ENCODE results near the gene SPRY1.

SPRY1 gene

DNA sequence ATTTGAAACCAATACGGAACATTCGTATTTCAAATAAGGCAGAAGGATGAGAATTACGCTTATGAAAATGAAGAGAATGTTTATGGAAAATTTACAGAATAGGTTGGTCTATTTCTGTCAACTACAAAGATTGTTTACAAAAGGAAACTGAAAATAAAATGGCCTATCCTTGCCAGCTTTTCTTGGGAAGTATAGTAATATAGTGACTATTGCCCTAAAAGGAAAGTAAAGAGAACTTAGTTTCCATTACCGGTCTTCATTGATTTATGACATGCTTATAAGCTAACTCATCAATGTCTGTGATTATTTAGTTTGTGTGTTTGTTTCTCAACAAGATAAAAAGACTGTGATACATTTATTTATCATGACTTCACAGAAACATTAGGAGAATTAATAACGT is 2.9 kb upstream of the SPRY1 start:
- DNase-seq, result no peak
- TF ChIP-seq CTCF (IDR thresholded peaks at IDR 0.05; ENCODE audit: borderline replicate concordance, extremely low read depth, low read length, poor library complexity, severe bottlenecking), result no peak
- TF ChIP-seq EZH2 (IDR thresholded peaks at IDR 0.05; ENCODE audit: borderline replicate concordance, low read depth, low read length, severe bottlenecking), result no peak

GRCh38 chr4:123397144-123398065 is 810 bp downstream of the SPRY1 start:
- Histone ChIP-seq H3K4me2 (ENCODE audit: insufficient read depth, low read length) (peak overlapping the region; percentile 96), H3K36me3 (ENCODE audit: insufficient read depth, low read length) (no peaks in the 10 kb centered on the region), H4K20me1 (ENCODE audit: insufficient read depth, low read length) (peaks cover 12% of the 10 kb centered on the region; the same call in 1 of the 2 replicates), H2AFZ (ENCODE audit: low read depth, low read length) (peak overlapping the region; percentile 51), H3K4me1 (ENCODE audit: insufficient read depth, low read length) (peaks cover 39% of the 10 kb centered on the region), H3K27ac (ENCODE audit: low read length) (no peak overlapping the region), H3K4me3 (ENCODE audit: low read depth in 1 of 2, low read length in 2 of 2) (peak overlapping the region; percentile 5 to 59; a peak in 3 of 4 replicates), H3K9me3 (ENCODE audit: insufficient read depth, low read length, severe bottlenecking) (no peaks in the 10 kb centered on the region), H3K9ac (ENCODE audit: low read depth, low read length) (peak overlapping the region; percentile 37; the same call in 1 of the 2 replicates), H3K27me3 (ENCODE audit: insufficient read depth, low read length, poor library complexity) (peaks cover 68% of the 10 kb centered on the region), H3K79me2 (ENCODE audit: insufficient read depth, low read length) (no peaks in the 10 kb centered on the region)
- DNase-seq (peak; percentile 44), ATAC-seq (ENCODE audit: insufficient read depth, low read depth) (peak; percentile 25)
- no peak for TF ChIP-seq CTCF (IDR thresholded peaks at IDR 0.05; ENCODE audit: borderline replicate concordance, extremely low read depth, low read length, poor library complexity, severe bottlenecking)
- peak; percentile 94 for TF ChIP-seq EZH2 (IDR thresholded peaks at IDR 0.05; ENCODE audit: borderline replicate concordance, low read depth, low read length, severe bottlenecking)

More for the DNA sequence above, 2.9 kb upstream of the SPRY1 start:
- H3K27me3 ChIP-seq (ENCODE audit: insufficient read depth, low read length, poor library complexity), result peaks cover 31% of the 10 kb centered on the region
- peaks cover 12% of the 10 kb centered on the region; the same call in 1 of the 2 replicates for H4K20me1 ChIP-seq (ENCODE audit: insufficient read depth, low read length)
- H3K9me3 ChIP-seq (ENCODE audit: insufficient read depth, low read length, severe bottlenecking), result no peaks in the 10 kb centered on the region
- no peak overlapping the region for H3K9ac ChIP-seq (ENCODE audit: low read depth, low read length)
- ATAC-seq (ENCODE audit: insufficient read depth, low read depth), result no peak
- H2AFZ ChIP-seq (ENCODE audit: low read depth, low read length), result no peak overlapping the region
- no peak overlapping the region for H3K4me3 ChIP-seq (ENCODE audit: low read depth in 1 of 2, low read length in 2 of 2)
- H3K4me2 ChIP-seq (ENCODE audit: insufficient read depth, low read length), result no peak overlapping the region
- peaks cover 25% of the 10 kb centered on the region for H3K4me1 ChIP-seq (ENCODE audit: insufficient read depth, low read length)
- no peaks in the 10 kb centered on the region for H3K79me2 ChIP-seq (ENCODE audit: insufficient read depth, low read length)
- H3K36me3 ChIP-seq (ENCODE audit: insufficient read depth, low read length), result no peaks in the 10 kb centered on the region
- H3K27ac ChIP-seq (ENCODE audit: low read length), result no peak overlapping the region

DNA sequence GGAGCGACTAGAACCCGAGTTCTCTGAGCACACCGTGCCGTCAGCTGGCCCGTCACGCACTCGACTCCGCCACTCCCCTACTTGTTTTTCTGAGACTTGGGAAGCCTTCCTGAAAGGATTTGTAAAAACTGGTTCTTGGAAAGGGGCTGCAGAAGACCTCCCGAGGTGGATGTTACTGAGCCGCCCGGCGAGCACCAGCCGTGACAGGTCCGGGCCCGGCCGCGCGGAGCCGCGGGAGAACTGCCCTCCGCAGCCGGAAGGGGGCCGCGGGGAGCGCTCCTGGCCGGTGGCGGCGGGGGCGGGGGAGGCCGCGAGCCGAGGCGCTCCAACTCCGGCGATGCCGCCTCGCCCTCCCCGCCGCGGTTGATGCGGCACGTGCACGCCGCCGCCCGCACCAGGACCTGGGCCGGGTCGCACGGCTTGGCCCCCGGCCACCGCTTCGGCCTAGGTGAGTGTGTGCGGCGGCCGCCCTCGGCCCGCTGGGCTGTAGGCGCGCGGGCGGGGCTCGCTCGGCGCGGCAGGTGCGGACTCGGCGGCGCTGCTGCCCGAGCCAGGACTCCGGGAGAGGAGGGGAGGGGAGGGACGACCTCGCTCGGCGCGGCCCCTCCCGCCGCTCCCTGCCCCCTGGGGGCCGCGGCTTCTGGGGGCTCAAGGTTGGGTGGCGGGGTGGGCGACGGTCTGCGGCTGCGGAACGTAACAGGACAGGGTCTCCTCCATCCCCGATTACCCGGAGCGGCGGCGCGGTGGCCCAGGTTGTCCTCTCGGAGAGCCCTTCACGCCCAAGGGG is 1.7 kb downstream of the SPRY1 start:
- ATAC-seq (ENCODE audit: insufficient read depth, low read depth) (peak; percentile 55), DNase-seq (peak; percentile 42)
- Histone ChIP-seq H3K9me3 (ENCODE audit: insufficient read depth, low read length, severe bottlenecking) (no peaks in the 10 kb centered on the region), H2AFZ (ENCODE audit: low read depth, low read length) (peak overlapping the region; percentile 71), H3K4me1 (ENCODE audit: insufficient read depth, low read length) (peaks cover 39% of the 10 kb centered on the region), H3K4me2 (ENCODE audit: insufficient read depth, low read length) (peak overlapping the region; percentile 96), H3K27ac (ENCODE audit: low read length) (no peak overlapping the region), H3K79me2 (ENCODE audit: insufficient read depth, low read length) (no peaks in the 10 kb centered on the region), H3K36me3 (ENCODE audit: insufficient read depth, low read length) (no peaks in the 10 kb centered on the region), H3K27me3 (ENCODE audit: insufficient read depth, low read length, poor library complexity) (peaks cover 76% of the 10 kb centered on the region), H4K20me1 (ENCODE audit: insufficient read depth, low read length) (peaks cover 12% of the 10 kb centered on the region; the same call in 1 of the 2 replicates), H3K4me3 (ENCODE audit: low read depth in 1 of 2, low read length in 2 of 2) (peak overlapping the region; percentile 14 to 59; a peak in 3 of 4 replicates), H3K9ac (ENCODE audit: low read depth, low read length) (peak overlapping the region; percentile 37; the same call in 1 of the 2 replicates)
- TF ChIP-seq EZH2 (IDR thresholded peaks at IDR 0.05; ENCODE audit: borderline replicate concordance, low read depth, low read length, severe bottlenecking), result no peak
- TF ChIP-seq CTCF (IDR thresholded peaks at IDR 0.05; ENCODE audit: borderline replicate concordance, extremely low read depth, low read length, poor library complexity, severe bottlenecking), result peak; percentile 44

Data from DND-41 (cell line).